HG02678 (cell line): Measurements from ENCODE around the gene ABLIM2.
"Not testable (repeated sequence)": the region's sequence is repeated elsewhere in the genome, so short reads cannot be mapped to it uniquely, and the experiment has no call there.

Source experiments
- ATAC-seq: cut with Tn5 transposase; IDR thresholded peaks from one replicate; pipeline ENCODE4 v1.9.1; 2021; ENCODE audit warnings: mild to moderate bottlenecking, moderate library complexity; ENCODE audit not compliant: unreplicated experiment

Gene ABLIM2

DNA sequence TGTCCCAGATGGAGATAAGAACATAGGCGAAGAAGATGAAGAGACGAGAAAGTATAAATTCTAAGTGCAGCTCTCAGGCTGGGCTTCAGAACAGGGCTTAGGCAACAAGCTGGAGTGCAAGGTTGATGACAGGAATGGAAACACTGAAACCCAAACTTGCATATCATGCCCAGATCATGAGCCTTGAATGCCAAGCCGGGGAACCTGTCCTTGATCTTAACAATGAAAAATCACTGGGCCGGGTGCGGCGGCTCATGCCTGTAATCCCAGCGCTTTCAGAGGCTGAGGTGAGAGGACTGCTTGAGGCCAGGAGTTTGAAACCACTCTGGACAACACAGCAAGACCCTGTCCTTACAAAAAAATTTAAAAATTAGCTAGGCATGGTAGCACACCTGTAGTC lies 236.1 kb downstream of the ABLIM2 start:
- ATAC-seq = no peak

DNA sequence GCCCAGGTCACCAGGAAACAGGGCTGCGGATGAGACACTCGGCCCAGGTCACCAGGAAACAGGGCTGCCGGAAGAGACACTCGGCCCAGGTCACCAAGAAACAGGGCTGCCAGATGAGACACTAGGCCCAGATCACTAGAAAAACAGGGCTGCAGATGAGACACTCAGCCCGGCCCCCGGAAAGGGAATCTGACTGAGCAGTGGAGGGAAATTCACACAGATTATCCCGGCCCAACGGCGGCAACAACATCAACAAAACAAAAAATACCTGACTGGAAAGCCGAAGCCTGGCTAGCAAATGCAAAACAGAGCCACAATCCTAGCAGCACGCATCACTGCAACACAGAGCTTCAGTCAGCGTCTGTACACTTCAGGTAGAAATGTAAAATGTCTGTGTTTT lies 239.6 kb downstream of the ABLIM2 start:
- no peak for ATAC-seq

DNA sequence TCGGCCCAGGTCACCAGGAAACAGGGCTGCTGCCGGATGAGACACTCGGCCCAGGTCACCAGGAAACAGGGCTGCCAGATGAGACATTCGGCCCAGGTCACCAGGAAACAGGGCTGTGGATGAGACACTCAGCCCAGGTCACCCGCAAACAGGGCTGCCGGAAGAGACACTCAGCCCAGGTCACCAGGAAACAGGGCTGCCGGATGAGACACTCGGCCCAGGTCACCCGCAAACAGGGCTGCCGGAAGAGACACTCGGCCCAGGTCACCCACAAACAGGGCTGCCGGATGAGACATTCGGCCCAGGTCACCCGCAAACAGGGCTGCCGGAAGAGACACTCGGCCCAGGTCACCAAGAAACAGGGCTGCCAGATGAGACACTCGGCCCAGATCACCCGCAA lies 240.4 kb downstream of the ABLIM2 start:
- not testable (repeated sequence) for ATAC-seq

DNA sequence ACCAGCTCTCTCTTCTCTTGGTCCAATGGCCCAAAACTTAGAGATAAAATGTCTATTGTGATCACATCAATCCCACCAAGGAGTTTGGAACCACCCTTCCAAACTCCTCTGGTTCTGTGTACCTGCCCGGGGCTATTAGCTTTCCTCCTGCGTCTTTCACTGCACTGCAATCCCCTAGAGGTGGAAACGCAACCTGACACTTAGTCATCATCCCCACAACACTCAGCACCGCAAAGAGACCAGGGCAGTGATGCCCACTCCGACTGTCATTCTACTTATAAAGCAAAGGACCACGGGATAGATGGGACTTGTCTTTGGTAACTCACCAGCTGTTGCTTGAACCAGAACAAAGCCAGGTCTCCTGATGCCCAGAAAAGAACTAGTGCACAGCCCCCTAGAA lies 240.9 kb downstream of the ABLIM2 start:
- ATAC-seq = no peak

DNA sequence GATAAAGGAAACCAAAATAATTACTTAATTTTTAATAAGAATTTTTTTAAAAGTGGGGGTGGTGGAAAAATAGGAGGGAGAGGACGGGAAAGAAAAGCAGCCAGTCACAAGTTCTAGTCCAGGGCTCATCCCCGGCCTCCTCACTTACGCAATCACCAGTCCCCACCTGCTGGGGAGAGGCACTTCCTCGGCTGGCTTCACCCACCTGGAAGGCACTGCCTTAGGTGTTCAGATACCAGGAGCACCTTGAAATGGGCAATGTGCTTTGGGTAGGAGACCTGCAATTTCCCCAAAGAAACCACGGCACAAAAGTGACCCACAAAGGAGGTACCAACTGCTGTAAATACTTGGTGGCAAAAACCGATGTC lies 242.8 kb downstream of the ABLIM2 start:
- ATAC-seq = no peak
